ENCODE data around the gene TLE4.
A peak's percentile ranks its signal among the peaks of the same experiment; 100 is the strongest.

TLE4 gene

DNA sequence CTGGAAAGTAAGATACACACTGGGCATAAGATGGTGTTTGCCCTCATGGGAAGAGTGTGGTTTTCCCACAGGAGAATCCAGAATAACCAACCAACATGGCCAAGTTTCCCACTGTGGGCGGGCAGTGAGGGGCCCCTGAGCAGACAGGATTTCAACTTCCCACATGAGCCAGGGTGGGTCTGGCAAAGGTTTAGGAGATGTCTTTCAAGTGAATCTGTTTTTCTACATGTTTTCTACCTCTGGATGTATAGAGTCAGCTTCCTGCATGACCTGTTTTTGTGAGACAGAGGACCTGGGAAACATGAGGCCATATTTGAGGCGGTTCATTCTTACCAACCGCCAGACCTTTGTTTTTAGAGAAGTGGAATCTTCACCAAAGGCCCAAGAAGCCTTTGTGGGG lies 100.5 kb downstream of the TLE4 start:
- Mint-ChIP-seq H3K27me3 (no peaks in the 10 kb centered on the region), H3K4me1 (peaks cover 57% of the 10 kb centered on the region), H3K4me3 (no peak overlapping the region), H3K27ac (no peak overlapping the region), H3K9me3 (no peaks in the 10 kb centered on the region)
- DNase-seq, result no peak
- no peak for ATAC-seq

DNA sequence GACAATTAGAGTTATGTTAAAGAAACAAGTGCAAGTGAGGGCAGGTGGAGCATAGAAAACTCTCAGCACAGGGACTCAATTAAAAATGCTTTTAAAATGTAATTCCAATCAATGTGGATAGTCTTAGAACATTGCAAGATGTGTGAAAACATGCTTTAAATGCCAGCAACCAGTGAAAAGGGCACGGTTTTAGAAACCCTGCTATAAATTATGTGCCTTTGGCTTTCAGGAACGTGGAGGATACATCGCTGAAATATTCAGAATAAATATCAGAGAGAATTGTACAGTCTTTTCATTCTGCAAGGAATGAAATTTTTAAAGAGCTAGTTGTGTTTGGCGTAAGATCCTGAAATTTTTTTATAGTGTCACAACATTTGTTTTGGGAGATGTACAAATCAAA lies 101.1 kb downstream of the TLE4 start:
- no peaks in the 10 kb centered on the region for H3K27me3 Mint-ChIP-seq
- peaks cover 55% of the 10 kb centered on the region for H3K4me1 Mint-ChIP-seq
- H3K4me3 Mint-ChIP-seq, result no peak overlapping the region
- no peak overlapping the region for H3K27ac Mint-ChIP-seq
- DNase-seq (no peak), ATAC-seq (no peak)
- H3K9me3 Mint-ChIP-seq, result no peaks in the 10 kb centered on the region

DNA sequence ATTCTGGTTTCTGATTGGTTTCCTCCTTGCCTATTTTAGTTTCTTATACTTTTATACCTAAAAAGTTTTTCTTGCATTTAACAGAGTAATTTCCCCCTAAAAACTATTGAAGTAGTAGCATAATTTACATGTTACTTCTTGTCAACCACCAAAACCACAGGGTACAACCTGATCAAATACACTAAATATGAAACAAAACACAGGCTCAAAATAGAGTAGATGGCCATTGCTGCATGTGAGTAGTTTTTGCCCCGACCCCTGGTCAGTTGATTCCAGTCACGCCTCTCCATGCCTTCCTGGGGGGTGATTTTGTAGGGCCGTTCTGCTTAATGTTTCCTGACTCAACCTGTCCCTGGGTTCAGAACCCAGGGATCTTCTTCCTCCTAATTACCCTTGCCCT lies 101.8 kb downstream of the TLE4 start:
- Mint-ChIP-seq H3K4me3 (no peak overlapping the region), H3K4me1 (peaks cover 50% of the 10 kb centered on the region), H3K27ac (peak overlapping the region in 1 of 2 donors; percentile 77)

DNA sequence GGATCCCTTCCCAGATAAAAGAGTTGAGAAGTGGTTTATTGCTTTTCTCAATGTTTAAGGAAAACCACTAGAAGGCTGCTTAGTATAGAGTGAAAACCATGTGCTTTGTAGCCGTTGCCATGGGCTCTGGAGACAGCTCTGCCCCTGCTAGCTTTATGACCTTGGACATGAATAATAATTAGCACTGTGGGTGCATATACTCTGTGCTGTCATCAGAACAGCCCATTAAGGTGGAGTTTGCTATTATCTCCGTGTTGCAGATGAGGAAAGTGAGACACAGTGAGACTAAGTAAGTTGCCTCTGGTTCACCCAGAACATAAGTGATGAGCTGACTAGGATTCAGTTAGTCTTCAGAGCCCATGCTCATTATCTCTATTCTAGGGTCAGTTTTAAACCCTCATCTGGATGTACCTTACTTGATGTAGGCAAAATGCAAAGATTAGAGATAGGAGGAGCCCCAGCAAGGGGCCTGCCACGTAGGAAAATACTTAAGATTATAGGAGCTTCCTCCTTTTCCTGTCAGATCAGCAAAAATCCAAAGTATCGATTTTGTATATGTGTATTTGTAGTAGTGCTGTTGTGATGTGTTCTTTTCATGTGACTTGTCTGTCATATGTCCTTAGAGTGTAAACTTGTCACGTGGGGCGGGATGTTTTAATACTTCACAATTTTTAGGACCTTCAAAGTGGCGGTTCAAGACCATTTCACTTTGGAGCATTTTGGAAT lies 102.5 kb downstream of the TLE4 start:
- Mint-ChIP-seq H3K4me3 (no peak overlapping the region), H3K9me3 (no peaks in the 10 kb centered on the region), H3K27ac (peak overlapping the region in 1 of 2 donors; percentile 77), H3K4me1 (peaks cover 46% of the 10 kb centered on the region), H3K27me3 (no peaks in the 10 kb centered on the region)
- DNase-seq (no peak), ATAC-seq (no peak)

More for the DNA sequence above, 101.8 kb downstream of the TLE4 start:
- DNase-seq, result no peak
- no peak for ATAC-seq
- no peaks in the 10 kb centered on the region for H3K27me3 Mint-ChIP-seq
- H3K9me3 Mint-ChIP-seq, result no peaks in the 10 kb centered on the region

DNA sequence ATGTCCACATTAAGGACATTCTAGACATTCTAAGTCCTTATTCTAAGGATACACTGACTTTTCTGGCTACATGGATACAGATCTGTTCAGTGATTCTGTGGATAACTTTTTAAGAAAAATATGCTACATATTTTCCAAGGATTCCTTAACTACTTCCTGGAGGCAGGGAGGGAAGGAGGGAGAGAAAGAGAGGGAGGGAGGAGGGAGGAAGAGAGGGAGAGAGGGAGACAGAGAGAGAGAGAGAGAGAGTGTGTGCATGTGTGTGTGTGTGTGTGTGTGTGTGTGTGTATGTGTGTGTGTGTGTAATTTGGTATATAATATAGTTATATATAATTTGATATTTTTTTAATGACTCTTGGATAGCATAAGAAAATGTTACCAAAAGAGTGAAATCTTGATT lies 109.8 kb downstream of the TLE4 start:
- DNase-seq (no peak), ATAC-seq (no peak)
- no peaks in the 10 kb centered on the region for H3K9me3 Mint-ChIP-seq
- H3K4me1 Mint-ChIP-seq, result peaks cover 17% of the 10 kb centered on the region
- no peaks in the 10 kb centered on the region for H3K27me3 Mint-ChIP-seq
- H3K4me3 Mint-ChIP-seq, result no peak overlapping the region
- peak overlapping the region in 1 of 2 donors; percentile 84 for H3K27ac Mint-ChIP-seq

DNA sequence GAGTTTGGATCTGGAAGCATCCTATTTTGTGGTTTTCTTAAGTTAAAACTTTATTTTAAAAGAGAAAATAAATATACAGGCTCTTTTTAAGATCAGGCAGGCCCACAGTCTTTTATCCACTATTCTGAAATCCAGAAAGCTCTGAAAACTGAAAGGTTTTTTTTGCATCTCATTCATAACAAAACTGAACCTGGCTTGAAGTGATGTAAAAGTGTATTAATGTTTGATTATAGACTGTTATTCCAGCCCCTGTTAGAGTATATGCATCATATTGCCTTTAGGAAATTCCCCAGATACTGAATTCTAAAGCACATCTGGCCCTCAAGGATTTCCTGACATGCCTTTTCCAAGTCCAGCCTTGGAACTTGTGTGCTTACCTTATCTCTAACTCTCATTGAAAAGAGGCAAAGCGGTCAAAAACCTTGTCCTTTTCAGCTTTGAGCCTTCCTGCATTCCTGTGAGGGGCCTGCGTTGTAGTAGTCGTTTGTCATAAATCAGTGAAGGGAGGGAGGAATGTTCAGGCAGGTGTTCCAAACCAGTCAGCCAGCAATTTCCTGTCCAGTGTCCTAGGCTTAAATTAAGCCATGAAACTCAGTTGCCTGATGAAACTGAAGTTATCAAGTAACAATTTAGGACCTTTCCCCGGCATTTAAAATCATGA lies 110.4 kb downstream of the TLE4 start:
- peaks cover 23% of the 10 kb centered on the region for H3K4me1 Mint-ChIP-seq
- DNase-seq (no peak), ATAC-seq (no peak)
- H3K9me3 Mint-ChIP-seq, result no peaks in the 10 kb centered on the region
- H3K27ac Mint-ChIP-seq, result peak overlapping the region in 1 of 2 donors; percentile 13
- H3K4me3 Mint-ChIP-seq, result no peak overlapping the region
- no peaks in the 10 kb centered on the region for H3K27me3 Mint-ChIP-seq

DNA sequence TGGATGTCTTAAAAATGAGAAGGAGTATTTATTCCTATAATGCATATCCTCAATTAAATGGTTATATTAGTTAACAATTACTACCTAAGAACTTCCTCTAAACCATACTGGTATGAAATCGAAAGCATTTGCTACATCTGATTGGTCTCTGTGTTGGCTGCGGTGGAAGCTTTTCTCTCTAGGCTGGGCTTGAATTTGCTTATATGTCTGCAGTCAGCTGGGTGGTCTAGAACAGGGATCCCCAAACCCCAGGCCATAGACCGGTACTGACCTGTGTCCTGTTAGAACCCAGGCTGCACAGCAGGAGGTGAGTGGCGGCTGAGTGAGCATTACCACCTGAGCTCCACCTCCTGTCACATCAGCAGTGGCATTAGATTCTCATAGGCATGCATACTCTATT lies 112.3 kb downstream of the TLE4 start:
- Mint-ChIP-seq H3K4me3 (no peak overlapping the region), H3K4me1 (peaks cover 35% of the 10 kb centered on the region), H3K9me3 (no peaks in the 10 kb centered on the region), H3K27ac (peak overlapping the region in 1 of 2 donors; percentile 44), H3K27me3 (no peaks in the 10 kb centered on the region)
- DNase-seq (no peak), ATAC-seq (no peak)

DNA sequence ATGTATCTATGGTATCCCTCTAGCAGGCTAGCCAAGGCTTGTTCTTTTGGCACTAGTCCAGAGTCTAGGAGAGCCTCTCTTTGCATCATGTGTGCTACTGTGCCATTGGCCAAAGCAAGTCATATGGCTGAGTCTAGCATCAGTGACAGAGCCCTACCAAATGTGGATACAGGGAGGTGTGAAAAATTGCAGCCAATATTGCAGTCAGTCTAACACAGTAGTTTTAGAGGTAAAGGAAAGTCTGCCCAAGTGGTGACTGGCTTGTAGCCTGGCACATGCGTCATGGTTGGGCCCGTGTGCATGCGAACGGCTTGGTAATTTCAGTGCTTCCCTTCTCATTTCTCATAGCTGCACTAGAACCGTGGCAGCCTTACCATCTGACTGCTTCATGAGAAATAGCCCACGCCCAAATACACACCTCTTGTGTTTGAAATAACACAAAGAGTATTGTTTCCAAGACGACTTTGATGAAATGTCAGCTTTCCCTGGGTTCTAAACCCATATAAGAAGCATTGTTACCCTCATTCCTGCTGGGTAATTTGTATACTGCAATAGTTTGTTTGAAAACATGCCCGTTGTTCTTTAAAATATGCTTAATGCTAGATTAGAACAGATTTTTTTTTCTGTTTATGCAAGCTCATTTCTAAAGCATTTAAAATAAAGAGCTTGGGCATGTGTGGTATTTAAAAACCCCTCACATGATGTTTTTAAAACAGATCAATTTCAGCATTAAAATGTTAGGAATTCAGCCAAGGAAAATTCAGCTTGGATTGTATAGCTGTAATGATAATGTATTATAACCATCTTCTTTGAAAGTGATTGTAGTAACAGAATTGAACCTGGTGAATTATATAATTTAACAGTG lies 113.2 kb downstream of the TLE4 start:
- no peak for ATAC-seq
- Mint-ChIP-seq H3K27me3 (no peaks in the 10 kb centered on the region), H3K9me3 (no peaks in the 10 kb centered on the region), H3K4me1 (peaks cover 37% of the 10 kb centered on the region), H3K4me3 (no peak overlapping the region), H3K27ac (no peak overlapping the region)
- no peak for DNase-seq

DNA sequence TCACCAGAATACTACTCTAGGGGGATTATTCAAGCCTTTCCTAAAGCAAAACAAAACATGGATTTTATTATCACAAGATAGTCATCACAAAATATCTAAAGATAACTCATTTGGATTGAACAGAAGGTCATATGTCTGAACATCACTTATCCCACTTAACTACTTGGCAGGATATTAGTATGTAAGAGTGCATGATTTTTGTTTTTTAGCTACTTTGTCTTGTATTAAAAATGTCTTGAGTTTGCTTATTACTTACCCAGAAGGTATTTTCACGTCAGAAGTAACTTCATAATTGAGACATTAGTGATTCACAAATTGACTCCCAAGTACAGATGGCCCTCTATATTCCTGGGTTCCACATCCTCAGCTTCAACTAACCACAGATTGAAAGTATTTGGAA lies 113.8 kb downstream of the TLE4 start:
- H3K4me3 Mint-ChIP-seq, result no peak overlapping the region
- H3K4me1 Mint-ChIP-seq, result peaks cover 40% of the 10 kb centered on the region
- no peak for DNase-seq
- ATAC-seq, result no peak
- H3K27ac Mint-ChIP-seq, result peak overlapping the region in 1 of 2 donors; percentile 99
- H3K9me3 Mint-ChIP-seq, result no peaks in the 10 kb centered on the region
- H3K27me3 Mint-ChIP-seq, result no peaks in the 10 kb centered on the region

DNA sequence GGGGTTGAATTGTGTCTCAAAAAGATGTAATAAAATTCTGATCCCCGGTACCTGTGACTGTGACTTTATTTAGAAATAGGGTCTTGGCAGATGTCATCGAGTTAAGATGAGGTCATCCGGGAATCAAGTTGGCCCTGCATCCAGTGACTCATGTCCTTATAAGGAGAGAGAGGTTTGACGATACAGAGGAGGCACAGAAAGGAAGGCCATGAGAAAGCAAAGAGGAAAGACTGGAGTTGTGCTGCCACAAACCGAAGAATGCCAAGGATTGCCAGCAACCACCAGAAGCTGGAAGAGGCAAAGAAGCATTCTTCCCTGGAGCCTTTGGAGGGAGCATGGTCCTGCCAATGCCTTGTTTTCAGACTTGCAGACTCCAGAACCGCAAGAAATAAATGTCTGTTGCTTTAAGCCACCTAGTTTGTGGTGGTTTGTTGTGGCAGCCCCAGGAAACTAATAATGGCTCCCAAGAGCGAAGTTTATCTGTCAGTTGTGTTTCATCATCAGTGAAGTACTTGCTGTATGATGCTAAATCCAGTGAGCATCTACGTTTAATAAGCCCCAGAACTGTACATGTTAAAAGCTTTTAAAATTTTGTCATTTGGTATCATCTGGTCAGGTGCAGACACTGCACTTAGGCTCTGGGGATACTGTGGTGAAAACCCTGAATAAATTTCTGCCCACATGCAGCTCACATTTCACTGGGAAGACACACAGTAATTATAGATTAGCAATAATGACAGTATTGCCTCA lies 114.8 kb downstream of the TLE4 start:
- Mint-ChIP-seq H3K4me1 (peaks cover 45% of the 10 kb centered on the region), H3K27ac (peak overlapping the region; percentile 93 to 99), H3K27me3 (no peaks in the 10 kb centered on the region), H3K4me3 (peak overlapping the region; percentile 71 to 77), H3K9me3 (no peaks in the 10 kb centered on the region)
- DNase-seq (no peak), ATAC-seq (peak; percentile 40)

DNA sequence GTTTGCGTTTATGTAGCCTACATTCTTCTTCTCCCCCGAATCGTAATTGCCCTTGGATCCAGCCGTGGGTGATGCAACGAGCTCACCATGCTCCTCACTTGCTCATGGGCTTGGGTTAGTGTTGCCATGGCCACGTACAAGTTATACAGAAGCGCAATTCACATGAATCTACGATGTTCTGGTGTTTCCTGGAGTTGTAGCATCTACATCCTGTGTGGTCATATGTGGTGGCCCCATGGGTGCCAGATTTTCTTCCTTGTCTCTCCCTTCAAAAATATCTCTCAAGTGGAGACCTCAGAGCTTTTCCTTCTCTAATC lies 115.3 kb downstream of the TLE4 start:
- H3K4me1 Mint-ChIP-seq, result peaks cover 47% of the 10 kb centered on the region
- DNase-seq (peak; percentile 55 to 77), ATAC-seq (peak; percentile 99)
- H3K27ac Mint-ChIP-seq, result peak overlapping the region; percentile 93 to 99
- peak overlapping the region; percentile 71 to 77 for H3K4me3 Mint-ChIP-seq
- H3K27me3 Mint-ChIP-seq, result no peaks in the 10 kb centered on the region
- no peaks in the 10 kb centered on the region for H3K9me3 Mint-ChIP-seq

DNA sequence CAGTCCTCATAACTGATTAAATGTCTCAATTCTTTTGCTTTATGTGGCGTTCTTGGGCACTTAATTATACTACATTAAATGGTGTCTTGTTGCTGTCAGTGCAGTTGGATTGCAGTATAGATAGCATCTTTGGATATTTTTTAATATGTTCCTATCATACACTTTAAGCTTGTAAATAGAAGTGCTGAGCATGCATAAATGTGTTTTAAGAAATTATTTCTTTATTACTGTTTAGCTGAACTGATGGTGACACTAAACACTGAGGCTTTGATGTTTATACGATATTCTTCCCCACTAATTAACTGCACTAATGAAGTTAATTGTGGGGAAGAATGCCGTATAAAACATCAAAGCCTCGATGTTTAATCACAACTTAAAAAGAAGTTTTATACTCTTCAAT lies 116.6 kb downstream of the TLE4 start:
- Mint-ChIP-seq H3K27ac (peak overlapping the region in 1 of 2 donors; percentile 82), H3K9me3 (no peaks in the 10 kb centered on the region), H3K4me3 (no peak overlapping the region), H3K27me3 (no peaks in the 10 kb centered on the region), H3K4me1 (peaks cover 54% of the 10 kb centered on the region)
- DNase-seq (no peak), ATAC-seq (no peak)

DNA sequence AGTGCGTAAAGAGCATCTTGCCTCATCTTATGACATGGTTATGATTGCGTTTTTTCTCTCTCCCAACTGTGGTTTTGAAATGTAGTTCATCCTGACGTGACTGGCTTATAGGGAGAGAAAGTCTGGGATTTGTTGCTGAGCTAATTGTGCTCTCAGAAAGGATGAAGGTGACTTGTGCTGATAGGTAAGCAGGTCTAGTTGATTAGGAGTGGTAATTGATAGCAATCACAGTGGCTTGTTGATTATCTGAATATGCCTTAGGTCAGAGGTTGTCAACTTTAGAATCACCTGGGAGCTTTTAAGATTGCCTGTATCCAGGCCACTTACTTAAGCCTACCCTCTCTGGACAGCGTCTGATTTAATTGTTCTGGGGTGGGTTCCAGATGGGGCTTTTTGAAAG lies 117.8 kb downstream of the TLE4 start:
- Mint-ChIP-seq H3K4me1 (peaks cover 66% of the 10 kb centered on the region), H3K27ac (no peak overlapping the region), H3K27me3 (no peaks in the 10 kb centered on the region), H3K9me3 (no peaks in the 10 kb centered on the region), H3K4me3 (no peak overlapping the region)
- ATAC-seq, result no peak
- no peak for DNase-seq

DNA sequence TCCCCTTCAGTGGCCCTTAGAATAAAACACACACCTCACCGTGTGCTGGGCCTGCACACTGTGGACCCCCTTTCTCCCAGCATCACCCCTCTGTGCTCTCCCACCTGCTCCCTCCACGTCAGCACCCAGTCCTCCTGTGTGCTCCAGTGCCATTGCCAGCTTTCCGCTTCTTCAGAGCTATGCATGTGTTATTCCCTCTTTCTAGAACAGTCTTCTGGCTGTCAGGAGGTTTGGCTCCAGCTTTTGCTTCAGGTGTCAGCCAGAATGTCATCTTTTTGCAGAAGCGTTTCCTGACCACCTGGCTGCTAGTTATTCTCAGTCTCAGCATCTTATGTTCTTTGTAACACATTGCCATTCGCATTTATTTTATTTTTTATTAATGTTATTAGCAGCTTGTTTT lies 119.7 kb downstream of the TLE4 start:
- H3K27ac Mint-ChIP-seq, result no peak overlapping the region

DNA sequence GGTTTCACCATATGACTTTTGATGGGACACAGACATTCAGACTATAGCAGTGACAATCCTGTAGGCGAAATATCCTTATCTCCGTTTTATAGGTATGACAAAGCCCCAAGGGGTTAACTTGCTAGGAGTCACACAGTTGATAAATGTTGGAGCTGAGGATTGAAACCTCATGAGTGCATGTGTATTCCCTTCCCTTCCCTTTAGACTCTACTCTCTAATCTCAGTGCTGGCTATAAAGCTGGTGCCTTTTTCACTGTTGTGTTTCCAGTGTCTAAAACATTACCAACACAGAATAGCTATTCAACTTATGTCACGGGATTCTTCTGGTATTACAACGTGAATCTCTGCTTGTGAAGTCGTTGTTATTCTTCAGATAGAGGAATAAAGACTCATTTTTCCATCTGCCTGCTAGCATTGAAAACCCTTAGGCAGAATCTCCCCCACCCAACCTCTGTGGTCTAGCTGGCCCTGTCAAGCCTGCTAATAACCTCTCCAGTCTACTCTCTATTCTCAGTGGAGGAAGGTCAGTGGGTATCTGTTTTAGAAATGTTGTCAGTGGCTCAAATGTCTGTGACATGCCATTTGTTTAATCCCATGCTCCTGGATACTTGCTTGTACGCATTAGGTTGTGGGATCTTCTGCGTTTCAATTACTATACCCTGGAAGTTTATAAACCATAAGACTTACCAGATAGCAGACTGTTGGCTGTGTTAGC lies 121.2 kb downstream of the TLE4 start:
- DNase-seq (no peak), ATAC-seq (no peak)
- no peak overlapping the region for H3K27ac Mint-ChIP-seq
- H3K4me3 Mint-ChIP-seq, result no peak overlapping the region
- peaks cover 0 to 5% of the 10 kb centered on the region in 2 donors for H3K9me3 Mint-ChIP-seq
- H3K27me3 Mint-ChIP-seq, result no peaks in the 10 kb centered on the region
- H3K4me1 Mint-ChIP-seq, result peaks cover 69% of the 10 kb centered on the region

More for the DNA sequence above, 119.7 kb downstream of the TLE4 start:
- H3K9me3 Mint-ChIP-seq, result peaks cover 0 to 5% of the 10 kb centered on the region in 2 donors
- no peak for DNase-seq
- peaks cover 76% of the 10 kb centered on the region for H3K4me1 Mint-ChIP-seq
- H3K4me3 Mint-ChIP-seq, result no peak overlapping the region
- no peaks in the 10 kb centered on the region for H3K27me3 Mint-ChIP-seq
- no peak for ATAC-seq

Data from stimulated activated naive CD8-positive, alpha-beta T cell treated with anti-CD3 and anti-CD28 coated beads, Interleukin-15, amount 100 ng/mL, for 72 hours (primary cell).